ENCODE data around the gene MAST2.

DNA sequence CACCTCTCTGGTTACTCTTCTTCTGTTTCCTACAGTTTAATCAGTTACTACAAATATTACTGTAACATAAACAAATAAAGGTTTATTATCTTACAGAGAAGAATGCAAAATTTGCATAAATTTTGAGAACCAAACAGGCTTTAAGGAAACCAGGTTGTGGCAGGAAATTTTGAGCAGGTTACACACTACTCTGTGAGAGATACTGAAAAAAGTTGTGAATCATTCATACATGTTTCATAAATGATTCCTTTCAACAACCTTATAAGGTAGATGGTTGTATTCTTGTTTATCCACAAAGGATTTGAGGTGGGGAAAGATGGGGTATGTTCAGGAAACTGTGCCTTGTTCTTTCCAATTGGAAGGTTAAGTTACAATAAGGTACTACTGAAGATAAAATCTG, 58.6 kb downstream of the MAST2 start:
- TF ChIP-seq CTCF (IDR thresholded peaks at IDR 0.05; ENCODE audit: low read depth, low read length) (no peak), POLR2A (IDR thresholded peaks at IDR 0.05; ENCODE audit: extremely low read depth, insufficient read length) (no peak), MYC (IDR thresholded peaks at IDR 0.05; ENCODE audit: low read depth, low read length) (no peak)
- TF ChIP-seq, protein P1, sequence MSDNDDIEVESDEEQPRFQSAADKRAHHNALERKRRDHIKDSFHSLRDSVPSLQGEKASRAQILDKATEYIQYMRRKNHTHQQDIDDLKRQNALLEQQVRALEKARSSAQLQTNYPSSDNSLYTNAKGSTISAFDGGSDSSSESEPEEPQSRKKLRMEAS (IDR thresholded peaks at IDR 0.05; ENCODE audit: low read depth, low read length) = no peak
